Esophagus muscularis mucosa (tissue), 4 donors: Measurements from ENCODE around the gene GRIN3B.

ENCODE experiments used
- EP300 ChIP-seq: sonication (generic); formaldehyde crosslinking; IDR thresholded peaks from one replicate; pipeline ENCODE4 v1.6.1; 2017; ENCODE audit warnings: antibody characterized with exemption
- POLR2A ChIP-seq: fragments of 450-650 bp; IDR thresholded peaks from one replicate; pipeline ENCODE4 v1.6.1; 2017; ENCODE audit warnings: antibody characterized with exemption, moderate library complexity, mild to moderate bottlenecking, low read depth
- POLR2AphosphoS5 ChIP-seq, 2 donors: sonication (generic); formaldehyde crosslinking; IDR thresholded peaks; one replicate each; pipeline ENCODE4 v1.6.1; 2017; ENCODE audit warnings: antibody characterized with exemption in 2 of 2
- TF ChIP-seq, protein P1 (sequence below), 3 experiments: fragments of 200-600 bp in 2 of 3; fragments of 450-650 bp in 1 of 3; sonication (generic) in 2 of 3; IDR thresholded peaks; one replicate each; pipeline ENCODE4 v1.5.1; 2017 to 2019; ENCODE audit warnings: antibody characterized with exemption in 3 of 3, mild to moderate bottlenecking in 2 of 3, moderate library complexity in 1 of 3

DNA sequence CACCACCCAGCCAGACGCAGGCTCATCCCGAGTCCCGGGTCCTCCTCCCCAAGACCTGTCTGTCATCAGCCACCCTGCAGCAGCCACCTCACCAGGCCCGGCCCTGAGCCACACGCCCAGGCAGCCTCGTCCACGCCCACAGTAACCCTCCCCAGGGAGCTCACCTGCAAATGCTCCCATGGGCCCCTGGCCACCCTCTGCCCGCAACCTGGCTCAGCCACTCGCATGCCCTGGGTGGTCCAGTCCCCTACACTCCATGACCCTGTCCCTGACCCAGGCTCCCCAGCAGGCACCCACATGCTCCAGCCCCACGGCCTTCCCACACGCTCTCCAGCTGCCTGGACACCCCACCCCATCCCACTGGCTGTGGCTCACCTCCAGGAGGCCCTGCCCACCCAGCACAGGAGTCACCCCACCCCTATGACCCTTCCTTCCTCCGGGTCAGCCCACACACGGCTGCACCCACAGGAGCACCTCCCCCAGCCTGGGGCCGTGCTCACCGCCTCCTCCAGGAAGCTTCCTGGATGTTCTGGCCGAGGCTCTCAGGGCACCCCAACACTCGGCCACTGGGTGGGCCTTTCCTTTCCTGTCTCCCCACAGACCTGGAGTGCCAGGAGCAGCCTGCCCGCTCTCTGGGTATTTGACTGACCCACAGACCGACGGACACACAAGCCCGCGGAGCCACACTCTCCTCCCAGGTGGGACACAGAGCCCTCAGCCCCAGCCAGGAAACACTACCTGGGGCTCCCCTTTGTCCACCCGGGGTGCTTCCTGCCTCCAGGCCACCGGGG lies 17.1 kb downstream of the GRIN3B start:
- TF ChIP-seq, protein P1, sequence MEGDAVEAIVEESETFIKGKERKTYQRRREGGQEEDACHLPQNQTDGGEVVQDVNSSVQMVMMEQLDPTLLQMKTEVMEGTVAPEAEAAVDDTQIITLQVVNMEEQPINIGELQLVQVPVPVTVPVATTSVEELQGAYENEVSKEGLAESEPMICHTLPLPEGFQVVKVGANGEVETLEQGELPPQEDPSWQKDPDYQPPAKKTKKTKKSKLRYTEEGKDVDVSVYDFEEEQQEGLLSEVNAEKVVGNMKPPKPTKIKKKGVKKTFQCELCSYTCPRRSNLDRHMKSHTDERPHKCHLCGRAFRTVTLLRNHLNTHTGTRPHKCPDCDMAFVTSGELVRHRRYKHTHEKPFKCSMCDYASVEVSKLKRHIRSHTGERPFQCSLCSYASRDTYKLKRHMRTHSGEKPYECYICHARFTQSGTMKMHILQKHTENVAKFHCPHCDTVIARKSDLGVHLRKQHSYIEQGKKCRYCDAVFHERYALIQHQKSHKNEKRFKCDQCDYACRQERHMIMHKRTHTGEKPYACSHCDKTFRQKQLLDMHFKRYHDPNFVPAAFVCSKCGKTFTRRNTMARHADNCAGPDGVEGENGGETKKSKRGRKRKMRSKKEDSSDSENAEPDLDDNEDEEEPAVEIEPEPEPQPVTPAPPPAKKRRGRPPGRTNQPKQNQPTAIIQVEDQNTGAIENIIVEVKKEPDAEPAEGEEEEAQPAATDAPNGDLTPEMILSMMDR (IDR thresholded peaks at IDR 0.05) = no peak
- TF ChIP-seq POLR2A (no peak), EP300 (no peak), POLR2AphosphoS5 (IDR thresholded peaks at IDR 0.05) (no peak)
